ENCODE results near the gene IFNA4.
A peak's percentile ranks its signal among the peaks of the same experiment; 100 is the strongest.
"Not testable (repeated sequence)": the region's sequence is repeated elsewhere in the genome, so short reads cannot be mapped to it uniquely, and the experiment has no call there.

Gene IFNA4

DNA sequence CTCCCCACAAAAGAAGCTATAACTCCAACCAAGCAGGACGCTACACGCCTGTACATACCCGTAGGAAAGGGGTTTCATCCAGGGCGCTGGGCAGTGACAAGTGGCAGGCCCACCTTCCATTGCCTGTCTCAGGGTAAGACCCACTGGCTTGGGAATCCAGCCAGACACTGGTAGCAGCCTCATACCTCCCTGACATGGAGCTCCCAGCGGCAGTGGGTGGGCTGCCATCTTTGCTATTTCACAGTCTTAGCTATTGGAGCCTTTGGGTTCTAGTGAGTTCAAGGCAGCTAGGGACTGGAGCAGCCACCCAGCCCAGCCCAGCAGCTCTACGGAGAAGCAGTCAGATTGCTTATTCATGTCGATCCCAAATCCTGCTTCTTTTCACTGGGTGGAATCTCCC, 22.9 kb upstream of the IFNA4 start:
- DNase-seq (ENCODE audit: low spot score) = peak; percentile 55
- no peak overlapping the region for H3K27ac ChIP-seq
- no peak for TF ChIP-seq CTCF (IDR thresholded peaks at IDR 0.05)
- H3K4me3 ChIP-seq = no peak overlapping the region

DNA sequence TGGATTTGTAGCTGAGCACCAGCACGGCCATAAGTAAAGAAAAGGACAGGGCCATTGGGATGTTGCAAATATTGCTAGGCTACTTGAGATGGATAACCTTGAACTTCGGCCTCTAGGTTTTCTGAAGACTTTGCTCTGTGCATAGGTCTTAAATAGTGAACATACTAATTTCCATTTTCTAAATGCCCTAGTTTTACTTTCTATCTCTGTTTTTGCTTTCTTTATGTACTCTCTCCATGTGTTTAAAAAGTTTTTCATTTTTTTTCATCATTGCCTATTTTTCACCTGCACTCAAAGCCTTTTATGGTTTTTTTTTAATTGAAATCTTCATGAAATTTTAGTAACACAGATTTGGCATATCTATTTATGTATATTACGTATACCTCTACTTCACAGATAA, 19.7 kb upstream of the IFNA4 start, which contains the start of gene IFNA10:
IFNA10 (minus strand) TSS at position 101 of the 400 bp plus-strand sequence; CDS start at position 55, 46 bp downstream.
- not testable (repeated sequence) for H3K27ac ChIP-seq; H3K4me3 ChIP-seq; DNase-seq (ENCODE audit: low spot score)

DNA sequence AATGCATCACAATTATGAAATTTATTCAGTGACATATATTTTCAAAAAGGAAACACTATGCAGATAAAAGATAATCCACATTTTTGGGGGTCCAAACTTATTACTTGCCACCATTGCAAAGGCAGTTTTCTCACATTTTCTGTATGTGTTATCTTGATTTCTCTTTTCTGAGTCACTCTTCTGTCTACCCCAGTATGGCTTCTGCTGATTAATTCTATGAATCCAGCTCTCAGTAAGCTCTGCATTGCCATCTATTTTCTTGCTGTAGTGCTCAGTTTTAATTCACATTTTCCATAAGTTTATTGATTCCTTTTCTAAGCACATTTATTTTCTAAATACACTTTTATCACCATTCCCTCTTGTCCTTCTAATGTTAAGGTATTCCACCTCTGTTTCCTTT, 17.8 kb upstream of the IFNA4 start:
- no peak for TF ChIP-seq CTCF (IDR thresholded peaks at IDR 0.05)
- Histone ChIP-seq H3K4me3 (no peak overlapping the region), H3K27ac (no peak overlapping the region)
- DNase-seq (ENCODE audit: low spot score) = no peak

GRCh38 chr9:21202105-21202504, 14.7 kb upstream of the IFNA4 start, which contains the start of gene IFNA7:
IFNA7 (minus strand) TSS chr9:21202205; CDS start chr9:21202165, 40 bp downstream.
- H3K27ac ChIP-seq; H3K4me3 ChIP-seq; DNase-seq (ENCODE audit: low spot score): not testable (repeated sequence)

- TF ChIP-seq CTCF (IDR thresholded peaks at IDR 0.05) = peak; percentile 26
- H3K4me3 ChIP-seq; H3K27ac ChIP-seq; DNase-seq (ENCODE audit: low spot score): not testable (repeated sequence)
These were observed 7.7 kb upstream of the IFNA4 start for GRCh38 chr9:21194867-21195776.

- not testable (repeated sequence) for H3K4me3 ChIP-seq; DNase-seq (ENCODE audit: low spot score); H3K27ac ChIP-seq
These were observed 4.3 kb downstream of the IFNA4 start for GRCh38 chr9:21182810-21183736.

GRCh38 chr9:21174671-21175070, 12.7 kb downstream of the IFNA4 start:
- H3K4me3 ChIP-seq = no peak overlapping the region
- DNase-seq (ENCODE audit: low spot score) = no peak
- no peak overlapping the region for H3K27ac ChIP-seq
- no peak for TF ChIP-seq CTCF (IDR thresholded peaks at IDR 0.05)

GRCh38 chr9:21172156-21172555, 15.2 kb downstream of the IFNA4 start:
- TF ChIP-seq CTCF (IDR thresholded peaks at IDR 0.05) = no peak
- Histone ChIP-seq H3K4me3 (no peak overlapping the region), H3K27ac (no peak overlapping the region)
- DNase-seq (ENCODE audit: low spot score) = no peak

All from coronary artery (tissue), 2 donors.